ENCODE measurements around the gene ETV3. TPM values are rescaled to one million over a fixed set of nuclear protein-coding genes. Genes with fewer than 3 reads are reported as not detected.

The ETV3 gene
- total RNA-seq, 6 donors from 2014 or later = 14.7 to 34.8 (median 27.6) TPM

DNA sequence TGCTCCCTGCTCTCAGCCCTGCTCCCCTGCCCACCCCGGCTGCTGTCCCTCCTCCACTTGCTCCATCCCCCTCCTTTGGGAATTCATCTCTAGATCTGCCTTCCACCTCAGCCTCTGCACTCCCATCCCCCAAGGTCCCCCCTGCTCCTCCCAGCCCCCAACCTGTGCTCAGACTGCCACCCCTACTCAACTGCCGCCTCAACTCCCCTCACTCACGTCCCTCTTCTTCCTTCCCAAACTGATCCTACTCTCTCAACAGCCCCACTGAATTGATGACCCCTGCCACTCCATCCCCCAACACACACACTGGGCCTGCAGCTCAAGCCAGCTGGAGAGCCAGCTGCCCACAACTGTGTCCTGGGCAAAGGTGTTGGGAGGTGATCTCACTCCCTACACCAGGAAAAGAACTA lies 22.8 kb downstream of the ETV3 start:
- peak in 1 of 2 donors; percentile 13 for DNase-seq
- no peaks in the 10 kb centered on the region for H3K27me3 ChIP-seq
- H3K27ac ChIP-seq = no peak overlapping the region
- peaks cover 0 to 6% (median 1%) of the 10 kb centered on the region in 4 donors for H3K4me1 ChIP-seq
- no peak overlapping the region for H3K4me3 ChIP-seq
- H3K36me3 ChIP-seq = no peaks in the 10 kb centered on the region
- TF ChIP-seq EP300 (IDR thresholded peaks at IDR 0.05) (no peak), POLR2AphosphoS5 (IDR thresholded peaks at IDR 0.05) (no peak), POLR2A (IDR thresholded peaks at IDR 0.05) (no peak)
- TF ChIP-seq, protein P1, sequence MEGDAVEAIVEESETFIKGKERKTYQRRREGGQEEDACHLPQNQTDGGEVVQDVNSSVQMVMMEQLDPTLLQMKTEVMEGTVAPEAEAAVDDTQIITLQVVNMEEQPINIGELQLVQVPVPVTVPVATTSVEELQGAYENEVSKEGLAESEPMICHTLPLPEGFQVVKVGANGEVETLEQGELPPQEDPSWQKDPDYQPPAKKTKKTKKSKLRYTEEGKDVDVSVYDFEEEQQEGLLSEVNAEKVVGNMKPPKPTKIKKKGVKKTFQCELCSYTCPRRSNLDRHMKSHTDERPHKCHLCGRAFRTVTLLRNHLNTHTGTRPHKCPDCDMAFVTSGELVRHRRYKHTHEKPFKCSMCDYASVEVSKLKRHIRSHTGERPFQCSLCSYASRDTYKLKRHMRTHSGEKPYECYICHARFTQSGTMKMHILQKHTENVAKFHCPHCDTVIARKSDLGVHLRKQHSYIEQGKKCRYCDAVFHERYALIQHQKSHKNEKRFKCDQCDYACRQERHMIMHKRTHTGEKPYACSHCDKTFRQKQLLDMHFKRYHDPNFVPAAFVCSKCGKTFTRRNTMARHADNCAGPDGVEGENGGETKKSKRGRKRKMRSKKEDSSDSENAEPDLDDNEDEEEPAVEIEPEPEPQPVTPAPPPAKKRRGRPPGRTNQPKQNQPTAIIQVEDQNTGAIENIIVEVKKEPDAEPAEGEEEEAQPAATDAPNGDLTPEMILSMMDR (IDR thresholded peaks at IDR 0.05) = no peak
- ATAC-seq (ENCODE audit: low FRiP score in 2 of 2) = no peak
- 86 to 93% methylated on average over 3 of the region's 3 CpGs for WGBS, 2 donors
- H3K9me3 ChIP-seq = no peaks in the 10 kb centered on the region

DNA sequence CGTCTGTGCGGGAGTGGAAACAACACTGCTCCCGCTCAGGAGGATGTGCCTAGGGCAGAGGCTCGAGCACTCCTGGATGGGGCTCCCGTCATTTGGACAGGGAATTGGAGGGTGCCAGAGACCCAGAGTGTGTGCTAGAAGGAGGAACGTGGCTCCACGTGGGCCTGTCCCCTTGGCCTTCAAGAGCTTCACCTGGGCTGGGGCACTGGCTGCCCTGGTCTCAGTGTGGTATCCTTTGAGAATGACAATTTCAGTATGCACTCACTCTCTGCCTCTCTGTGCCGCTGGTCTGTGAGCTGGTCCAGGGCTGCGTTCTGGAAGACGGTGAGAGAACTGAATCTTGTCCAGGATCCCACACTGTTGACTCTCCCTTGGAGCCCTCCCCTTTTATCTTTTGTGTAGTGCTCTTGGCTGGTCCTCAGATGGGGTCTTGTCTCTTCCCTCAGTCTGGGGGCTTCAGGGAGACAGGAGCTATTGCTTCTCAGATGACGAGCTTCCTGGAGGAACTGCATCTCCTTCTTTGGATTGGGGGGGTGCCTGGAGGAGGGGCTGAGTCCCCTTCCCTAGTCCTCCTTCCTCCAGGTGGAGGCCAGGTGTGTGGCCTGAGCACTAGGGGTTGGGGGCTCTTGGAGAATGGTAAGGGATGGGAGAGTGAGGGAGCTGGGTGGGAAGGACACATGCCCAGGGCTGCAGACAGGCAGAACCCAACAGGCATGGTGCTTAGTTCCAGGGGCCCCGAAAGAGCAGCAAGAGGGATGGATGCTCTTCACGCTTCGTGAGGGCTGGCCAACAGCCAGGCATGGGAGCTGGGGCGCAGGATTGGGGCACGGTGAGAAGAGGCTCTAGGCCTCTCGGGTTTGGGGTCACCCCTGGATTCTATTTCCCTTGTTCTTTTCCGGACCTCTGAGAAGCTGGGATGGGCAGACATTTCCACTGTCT lies 23.7 kb downstream of the ETV3 start:
- no peaks in the 10 kb centered on the region for H3K9me3 ChIP-seq

DNA sequence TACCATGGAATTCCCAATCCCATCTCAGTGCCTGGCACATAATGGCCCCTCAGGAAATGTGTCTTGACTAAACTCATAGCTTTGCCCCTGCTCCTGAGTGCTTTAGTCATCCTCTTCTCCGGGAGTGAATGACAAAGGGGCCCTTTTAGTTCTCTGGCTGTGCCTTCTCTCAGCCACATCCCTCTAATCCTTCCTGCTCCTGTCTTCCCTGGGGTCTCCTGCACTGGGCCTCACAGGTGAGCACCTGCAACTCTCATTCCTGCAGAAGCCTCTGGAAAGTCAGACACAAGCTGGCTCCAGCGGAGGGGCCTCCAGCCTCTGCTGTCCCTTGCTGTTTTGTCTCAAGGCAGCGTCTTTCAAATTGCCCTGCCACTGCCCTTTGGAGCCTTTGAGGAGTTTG lies 24.6 kb downstream of the ETV3 start:
- H3K27me3 ChIP-seq = no peaks in the 10 kb centered on the region
- peaks cover 0 to 6% (median 1%) of the 10 kb centered on the region in 4 donors for H3K4me1 ChIP-seq
- H3K9me3 ChIP-seq = no peaks in the 10 kb centered on the region
- ATAC-seq (ENCODE audit: low FRiP score in 2 of 2) = no peak
- H3K4me3 ChIP-seq = no peak overlapping the region
- 76 to 86% methylated on average over 3 of the region's 3 CpGs for WGBS, 2 donors
- H3K36me3 ChIP-seq = no peaks in the 10 kb centered on the region
- no peak overlapping the region for H3K27ac ChIP-seq
- TF ChIP-seq, protein P1 (IDR thresholded peaks at IDR 0.05) = no peak
- TF ChIP-seq EP300 (IDR thresholded peaks at IDR 0.05) (no peak), POLR2AphosphoS5 (IDR thresholded peaks at IDR 0.05) (no peak), POLR2A (IDR thresholded peaks at IDR 0.05) (no peak)
- DNase-seq = no peak

More for the DNA sequence above, 23.7 kb downstream of the ETV3 start:
- H3K4me1 ChIP-seq = peaks cover 0 to 6% (median 1%) of the 10 kb centered on the region in 4 donors
- H3K4me3 ChIP-seq = no peak overlapping the region
- TF ChIP-seq, protein P1 (IDR thresholded peaks at IDR 0.05) = no peak
- TF ChIP-seq EP300 (IDR thresholded peaks at IDR 0.05) (no peak), POLR2AphosphoS5 (IDR thresholded peaks at IDR 0.05) (no peak), POLR2A (IDR thresholded peaks at IDR 0.05) (no peak)
- no peak for ATAC-seq (ENCODE audit: low FRiP score in 2 of 2)
- no peak overlapping the region for H3K27ac ChIP-seq
- H3K27me3 ChIP-seq = no peaks in the 10 kb centered on the region
- no peaks in the 10 kb centered on the region for H3K36me3 ChIP-seq
- DNase-seq = peak in 1 of 2 donors; percentile 15
- WGBS, 2 donors = 81 to 91% methylated on average over 16 to 18 of the region's 18 CpGs

DNA sequence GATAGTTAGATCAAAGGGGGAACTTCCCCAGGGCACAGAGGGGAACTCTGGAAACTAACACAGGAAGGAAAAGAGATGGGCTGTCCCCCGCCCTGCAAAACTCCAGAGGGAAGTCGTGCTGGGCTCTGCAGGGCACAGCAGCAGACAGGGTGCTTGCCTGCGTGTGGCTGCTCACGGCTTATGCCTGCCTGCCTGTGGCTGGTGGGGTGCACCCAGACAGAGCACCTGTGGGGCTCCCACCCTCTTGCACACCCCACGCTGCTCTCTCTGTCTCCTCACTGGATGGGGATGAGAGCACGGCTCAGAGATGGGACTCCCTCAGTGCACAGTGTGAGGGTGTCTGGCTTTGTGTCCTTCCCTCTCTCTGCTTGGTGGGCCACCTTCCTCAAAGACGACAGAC lies 25.1 kb downstream of the ETV3 start:
- peak in 1 of 2 donors; percentile 54 for ATAC-seq (ENCODE audit: low FRiP score in 2 of 2)
- 39 to 52% methylated on average over 4 to 6 of the region's 7 CpGs for WGBS, 2 donors
- H3K27me3 ChIP-seq = no peaks in the 10 kb centered on the region
- DNase-seq = no peak
- no peak overlapping the region for H3K4me3 ChIP-seq
- H3K27ac ChIP-seq = no peak overlapping the region
- TF ChIP-seq EP300 (IDR thresholded peaks at IDR 0.05) (no peak), POLR2A (IDR thresholded peaks at IDR 0.05) (no peak), POLR2AphosphoS5 (IDR thresholded peaks at IDR 0.05) (no peak)
- TF ChIP-seq, protein P1 (IDR thresholded peaks at IDR 0.05) = no peak
- H3K4me1 ChIP-seq = peaks cover 0 to 6% (median 1%) of the 10 kb centered on the region in 4 donors
- no peaks in the 10 kb centered on the region for H3K9me3 ChIP-seq
- no peaks in the 10 kb centered on the region for H3K36me3 ChIP-seq

All from upper lobe of left lung (tissue), 6 donors.